Occipital lobe (tissue), 2 donors: ENCODE measurements around the gene KMT5B. TPM values are rescaled to one million over a fixed set of nuclear protein-coding genes. Genes with fewer than 3 reads are reported as not detected.

Experiments
- DNase-seq: peaks from one replicate; lab custom pipeline; 2025; lab: John Stamatoyannopoulos, UW
- total RNA-seq: library from RNA; depleted of rRNA; stranded (reverse); fragments of >200 nt; gene quantifications from one replicate; pipeline ENCODE4 v1.2.3, GENCODE V29; 2014

KMT5B gene
- total RNA-seq, 1 donor from 2014 or later, result 139 TPM

GRCh38 chr11:68120273-68121066, 92.6 kb downstream of the KMT5B start:
- no peak for DNase-seq

- no peak for DNase-seq
Observed at GRCh38 chr11:68118706-68119448, 94.2 kb downstream of the KMT5B start.

GRCh38 chr11:68117853-68118470, 95.1 kb downstream of the KMT5B start:
- DNase-seq, result no peak

- DNase-seq, result no peak
Observed at GRCh38 chr11:68116974-68117373, 96.1 kb downstream of the KMT5B start.

GRCh38 chr11:68116126-68116525, 97.0 kb downstream of the KMT5B start:
- no peak for DNase-seq

- DNase-seq, result no peak
Observed at GRCh38 chr11:68115285-68115684, 97.8 kb downstream of the KMT5B start.

- DNase-seq, result no peak
Observed at GRCh38 chr11:68113986-68114385, 99.1 kb downstream of the KMT5B start.

- no peak for DNase-seq
Observed at GRCh38 chr11:68107689-68108088, 105.4 kb downstream of the KMT5B start.

- DNase-seq, result no peak
Observed at GRCh38 chr11:68106165-68106940, 106.7 kb downstream of the KMT5B start.

Other genes starting within 250 kb of the KMT5B start
- gene UNC93B1, start 209.2 kb downstream of the KMT5B start, total RNA-seq, result 4.1 TPM
- 0.94 TPM for gene ALDH3B1, start 203.0 kb downstream of the KMT5B start, total RNA-seq
- 42.3 TPM for gene NDUFS8, start 182.6 kb downstream of the KMT5B start, total RNA-seq
- gene TCIRG1, start 174.3 kb downstream of the KMT5B start, total RNA-seq, result 3.1 TPM
- gene CHKA, start 91.9 kb downstream of the KMT5B start, total RNA-seq, result 32.8 TPM
- gene C11orf24, start 58.7 kb upstream of the KMT5B start, total RNA-seq, result 10.6 TPM
- 15.1 TPM for gene LRP5, start 99.3 kb upstream of the KMT5B start, total RNA-seq
- 152 TPM for gene PPP6R3, start 247.5 kb upstream of the KMT5B start, total RNA-seq